ENCODE results near the gene ATP5IF1. TPM values are rescaled to one million over a fixed set of nuclear protein-coding genes. Genes with fewer than 3 reads are reported as not detected.

ATP5IF1 gene
- total RNA-seq, 2 experiments from 2014 or later: 321 to 410 TPM

- H3K79me2 ChIP-seq (ENCODE audit: insufficient read depth, low read depth, low read length): no peaks in the 10 kb centered on the region
- H3K27ac ChIP-seq (ENCODE audit: low read depth, low read length, poor library complexity, severe bottlenecking): no peak overlapping the region
- no peak overlapping the region for H2AFZ ChIP-seq (ENCODE audit: low read length)
- DNase-seq (ENCODE audit: low spot score): no peak
- no peaks in the 10 kb centered on the region for H3K9me2 ChIP-seq (ENCODE audit: insufficient read depth, low read length)
- no peaks in the 10 kb centered on the region for H3K9me3 ChIP-seq (ENCODE audit: low read length)
- H3K36me3 ChIP-seq (ENCODE audit: insufficient read depth, low read length): peaks cover 34% of the 10 kb centered on the region
- H3K4me2 ChIP-seq (ENCODE audit: low read length): no peak overlapping the region
- intact Hi-C loops (cut with micrococcal nuclease; ENCODE audit: unreplicated experiment): no loop called here
- H4K20me1 ChIP-seq (ENCODE audit: insufficient read depth, low read length): no peaks in the 10 kb centered on the region
- H3K4me1 ChIP-seq (ENCODE audit: insufficient read depth, low read length, poor library complexity, severe bottlenecking): peaks cover 20% of the 10 kb centered on the region
- TF ChIP-seq EZH2phosphoT487 (IDR thresholded peaks at IDR 0.05; ENCODE audit: borderline replicate concordance, low read depth, low read length) (no peak), CTCF (conservative IDR thresholded peaks at IDR 0.05; ENCODE audit: low read length) (no peak)
- ChIA-PET CTCF (ENCODE audit: unreplicated experiment) (interaction anchor here (0.6 kb wide), 2 partner anchors 540 to 689 kb away, joined by 4 to 12 read pairs; no protein-coding TSS in a partner anchor), POLR2A (interaction anchor here (0.7 kb wide), 1 partner anchor 105 kb away, joined by 6 read pairs; no protein-coding TSS in a partner anchor)
- no TSS peak for BruUV-seq (replicated peaks)
- H3K4me3 ChIP-seq (ENCODE audit: low read depth, low read length, poor library complexity, severe bottlenecking): no peak overlapping the region
Observed at GRCh38 chr1:28195780-28196179, 40.1 kb upstream of the ATP5IF1 start.

GRCh38 chr1:28196330-28196729 is 39.6 kb upstream of the ATP5IF1 start:
- no peak overlapping the region for H3K4me2 ChIP-seq (ENCODE audit: low read length)
- BruUV-seq (replicated peaks): no TSS peak
- POLR2A ChIA-PET: interaction anchor here (0.7 kb wide), 1 partner anchor 105 kb away, joined by 6 read pairs; no protein-coding TSS in a partner anchor
- no peaks in the 10 kb centered on the region for H3K79me2 ChIP-seq (ENCODE audit: insufficient read depth, low read depth, low read length)
- peaks cover 20% of the 10 kb centered on the region for H3K4me1 ChIP-seq (ENCODE audit: insufficient read depth, low read length, poor library complexity, severe bottlenecking)
- H3K36me3 ChIP-seq (ENCODE audit: insufficient read depth, low read length): peaks cover 40% of the 10 kb centered on the region
- H3K9me2 ChIP-seq (ENCODE audit: insufficient read depth, low read length): no peaks in the 10 kb centered on the region
- no peaks in the 10 kb centered on the region for H4K20me1 ChIP-seq (ENCODE audit: insufficient read depth, low read length)
- intact Hi-C loops (cut with micrococcal nuclease; ENCODE audit: unreplicated experiment): no loop called here
- no peak overlapping the region for H2AFZ ChIP-seq (ENCODE audit: low read length)
- CTCF ChIA-PET (ENCODE audit: unreplicated experiment): interaction anchor here (0.6 kb wide), 1 partner anchor 540 kb away, joined by 12 read pairs; no protein-coding TSS in a partner anchor
- no peak overlapping the region for H3K4me3 ChIP-seq (ENCODE audit: low read depth, low read length, poor library complexity, severe bottlenecking)
- H3K9me3 ChIP-seq (ENCODE audit: low read length): no peaks in the 10 kb centered on the region
- H3K27ac ChIP-seq (ENCODE audit: low read depth, low read length, poor library complexity, severe bottlenecking): no peak overlapping the region
- no peak for TF ChIP-seq CTCF (conservative IDR thresholded peaks at IDR 0.05; ENCODE audit: low read length)
- no peak for DNase-seq (ENCODE audit: low spot score)

- Histone ChIP-seq H3K27ac (ENCODE audit: low read depth, low read length, poor library complexity, severe bottlenecking) (no peak overlapping the region), H3K4me1 (ENCODE audit: insufficient read depth, low read length, poor library complexity, severe bottlenecking) (peaks cover 20% of the 10 kb centered on the region), H4K20me1 (ENCODE audit: insufficient read depth, low read length) (no peaks in the 10 kb centered on the region), H2AFZ (ENCODE audit: low read length) (no peak overlapping the region), H3K9me2 (ENCODE audit: insufficient read depth, low read length) (no peaks in the 10 kb centered on the region), H3K9me3 (ENCODE audit: low read length) (no peaks in the 10 kb centered on the region), H3K79me2 (ENCODE audit: insufficient read depth, low read depth, low read length) (no peaks in the 10 kb centered on the region), H3K4me3 (ENCODE audit: low read depth, low read length, poor library complexity, severe bottlenecking) (no peak overlapping the region), H3K36me3 (ENCODE audit: insufficient read depth, low read length) (peaks cover 51% of the 10 kb centered on the region), H3K4me2 (ENCODE audit: low read length) (no peak overlapping the region)
- POLR2A ChIA-PET: interaction anchor here (0.6 kb wide), 1 partner anchor 254 kb away, joined by 3 read pairs; no protein-coding TSS in a partner anchor
- intact Hi-C loops (cut with micrococcal nuclease; ENCODE audit: unreplicated experiment): no loop called here
- CTCF ChIA-PET (ENCODE audit: unreplicated experiment): no interaction called here
- no TSS peak for BruUV-seq (replicated peaks)
- no peak for TF ChIP-seq EZH2phosphoT487 (IDR thresholded peaks at IDR 0.05; ENCODE audit: borderline replicate concordance, low read depth, low read length)
- TF ChIP-seq CTCF (conservative IDR thresholded peaks at IDR 0.05; ENCODE audit: low read length): no peak
- no peak for DNase-seq (ENCODE audit: low spot score)
Observed at GRCh38 chr1:28197682-28198415, 38.1 kb upstream of the ATP5IF1 start.
